SJSA1 (cell line): ENCODE data around the gene RUNX1. TPM values are rescaled to one million over a fixed set of nuclear protein-coding genes. Genes with fewer than 3 reads are reported as not detected.

Experiments
- DNase-seq, 2 experiments: peaks; one replicate each; pipeline ENCODE4 v3.0.0-alpha.2; 2015 to 2020; ENCODE audit warnings: low spot score in 2 of 2, low read depth in 1 of 2
- H3K27ac ChIP-seq: fragments of 250-450 bp; sonication (Bioruptor Pico); 2 replicates; pipeline ENCODE4 v1.5.1; 2020; ENCODE audit warnings: mild to moderate bottlenecking, moderate library complexity
- H3K27me3 ChIP-seq: fragments of 250-450 bp; sonication (Bioruptor Pico); replicated peaks from 2 replicates; pipeline ENCODE4 v1.5.1; 2020; ENCODE audit warnings: mild to moderate bottlenecking, moderate library complexity
- H3K36me3 ChIP-seq: fragments of 250-450 bp; sonication (Bioruptor Pico); 2 replicates; pipeline ENCODE4 v1.5.1; 2020; ENCODE audit warnings: mild to moderate bottlenecking
- H3K4me1 ChIP-seq: fragments of 250-450 bp; sonication (Bioruptor Pico); replicated peaks from 2 replicates; pipeline ENCODE4 v1.6.1; 2021; ENCODE audit warnings: mild to moderate bottlenecking
- H3K4me3 ChIP-seq: fragments of 250-450 bp; sonication (Bioruptor Pico); 2 replicates; pipeline ENCODE4 v1.5.1; 2020; ENCODE audit warnings: mild to moderate bottlenecking
- H3K9me3 ChIP-seq: fragments of 250-450 bp; sonication (Bioruptor Pico); replicated peaks from 2 replicates; pipeline ENCODE4 v1.5.1; 2020; ENCODE audit warnings: mild to moderate bottlenecking
- total RNA-seq: library from RNA; depleted of rRNA; stranded (reverse); fragments of >200 nt; shearing (Covaris generic); gene quantifications from 2 replicates; pipeline ENCODE4 v1.2.3, GENCODE V29; 2014

The RUNX1 gene
- total RNA-seq, 1 experiment from 2014 or later = 18.0 TPM

DNA sequence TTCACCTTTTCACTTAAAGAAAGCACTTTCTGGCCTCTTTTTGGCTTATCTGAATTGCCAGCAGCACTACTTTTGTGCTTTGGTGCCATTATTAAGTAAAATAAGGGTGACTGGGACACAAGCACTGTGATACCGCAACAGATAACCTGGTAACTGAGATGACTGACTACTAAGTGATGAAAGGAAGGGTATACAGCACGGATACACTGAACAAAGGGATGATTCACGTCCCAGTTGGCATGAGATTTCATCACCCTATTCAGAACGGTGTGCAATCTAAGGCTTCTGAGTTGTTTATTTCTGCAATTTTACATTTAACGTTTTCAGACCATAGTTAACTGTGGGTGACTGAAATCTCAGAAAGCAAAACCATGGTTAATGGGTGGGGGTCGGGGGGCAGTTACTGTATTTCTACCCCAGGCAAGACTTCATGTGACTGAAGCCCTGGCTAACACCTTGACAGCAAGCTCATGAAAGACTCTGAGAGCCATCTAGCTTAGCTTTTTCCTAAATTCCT lies 277.5 kb downstream of the RUNX1 start:
- Histone ChIP-seq H3K27ac (peak overlapping the region; percentile 86), H3K36me3 (no peaks in the 10 kb centered on the region), H3K27me3 (no peaks in the 10 kb centered on the region), H3K9me3 (no peaks in the 10 kb centered on the region), H3K4me1 (peaks cover 25% of the 10 kb centered on the region), H3K4me3 (no peak overlapping the region)
- DNase-seq = peak; percentile 61 to 79

DNA sequence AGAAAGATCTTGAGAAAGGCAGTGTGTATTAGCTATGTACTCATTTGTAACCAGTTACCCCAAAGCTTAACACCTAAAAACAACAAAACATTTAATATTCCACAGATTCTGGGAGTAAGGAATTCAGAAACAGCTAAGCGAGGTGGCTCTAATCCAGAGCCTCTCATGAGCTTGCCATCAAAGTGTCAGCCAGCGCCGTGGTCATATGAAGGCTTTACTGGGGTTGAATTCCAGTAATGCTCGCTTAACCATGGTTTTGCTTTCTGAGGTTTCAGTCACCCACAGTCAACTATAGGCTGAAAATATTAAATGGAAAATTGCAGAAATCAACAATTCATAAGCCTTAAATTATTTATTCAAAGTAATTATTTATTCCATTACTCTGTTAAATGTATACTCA lies 278.5 kb downstream of the RUNX1 start:
- H3K9me3 ChIP-seq = no peaks in the 10 kb centered on the region
- H3K27me3 ChIP-seq = no peaks in the 10 kb centered on the region
- H3K36me3 ChIP-seq = no peaks in the 10 kb centered on the region
- H3K4me3 ChIP-seq = no peak overlapping the region
- no peak for DNase-seq
- H3K4me1 ChIP-seq = peaks cover 19% of the 10 kb centered on the region
- peak overlapping the region; percentile 86 for H3K27ac ChIP-seq

DNA sequence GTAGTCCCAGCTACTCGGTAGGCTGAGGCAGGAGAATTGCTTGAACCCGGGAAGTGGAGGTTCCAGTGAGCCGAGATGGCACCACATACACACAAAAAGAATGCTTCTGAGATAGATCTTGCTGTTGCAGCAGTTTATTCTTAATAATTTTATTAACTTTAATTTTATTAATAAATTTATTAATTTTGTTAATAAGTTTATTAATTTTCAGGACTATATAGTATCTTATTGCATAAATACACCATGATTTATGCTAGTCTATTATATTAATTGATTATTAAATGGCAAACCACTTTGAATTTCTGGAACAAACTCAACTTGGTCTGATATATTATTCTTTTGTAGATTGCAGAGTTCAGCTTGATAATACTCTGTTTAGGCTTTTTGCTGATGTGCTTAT lies 280.8 kb downstream of the RUNX1 start:
- no peaks in the 10 kb centered on the region for H3K36me3 ChIP-seq
- no peaks in the 10 kb centered on the region for H3K9me3 ChIP-seq
- no peak overlapping the region for H3K4me3 ChIP-seq

DNA sequence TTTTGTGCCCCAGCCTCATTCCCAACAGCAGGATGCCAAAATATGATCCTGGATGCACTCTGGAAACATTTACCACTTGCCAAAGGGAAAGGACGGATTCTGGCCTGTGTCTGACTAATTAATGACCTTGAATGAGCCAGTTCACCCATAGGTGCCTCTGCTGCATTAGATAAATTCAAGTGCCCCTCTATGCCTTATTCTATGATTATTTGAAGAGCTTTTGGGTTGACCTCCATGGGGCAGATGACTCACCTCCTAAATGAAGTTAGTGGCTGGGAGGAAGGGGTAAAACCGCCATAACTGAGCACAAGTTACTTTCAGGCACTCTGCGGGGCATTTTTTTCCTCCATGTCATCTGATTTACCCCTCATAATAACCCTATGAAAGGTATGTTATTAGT lies 282.2 kb downstream of the RUNX1 start:
- Histone ChIP-seq H3K9me3 (no peaks in the 10 kb centered on the region), H3K4me1 (peaks cover 6% of the 10 kb centered on the region), H3K4me3 (no peak overlapping the region), H3K36me3 (no peaks in the 10 kb centered on the region), H3K27me3 (no peaks in the 10 kb centered on the region), H3K27ac (no peak overlapping the region)
- no peak for DNase-seq

More for the DNA sequence above, 280.8 kb downstream of the RUNX1 start:
- Histone ChIP-seq H3K27me3 (no peaks in the 10 kb centered on the region), H3K27ac (no peak overlapping the region), H3K4me1 (peaks cover 11% of the 10 kb centered on the region)
- no peak for DNase-seq

DNA sequence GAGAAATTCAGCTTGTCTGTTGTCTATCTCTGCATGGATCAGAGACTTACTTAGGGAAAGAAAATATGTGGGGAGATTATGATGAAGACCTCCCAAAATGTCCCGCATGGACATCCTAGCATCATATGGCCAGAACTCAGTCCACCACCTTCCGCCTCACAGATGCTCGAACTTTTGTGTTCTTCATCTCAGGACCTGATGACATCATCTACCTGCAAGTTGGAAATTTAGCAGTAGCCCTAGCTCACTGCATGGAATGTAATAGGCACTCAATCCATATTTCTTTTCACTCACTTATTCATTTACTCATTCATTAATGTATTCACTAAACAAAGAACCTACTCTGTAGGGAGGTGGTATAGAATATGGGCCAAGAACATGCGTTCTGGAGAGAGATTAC lies 283.5 kb downstream of the RUNX1 start:
- Histone ChIP-seq H3K4me3 (no peak overlapping the region), H3K36me3 (no peaks in the 10 kb centered on the region), H3K9me3 (no peaks in the 10 kb centered on the region), H3K27me3 (no peaks in the 10 kb centered on the region), H3K27ac (no peak overlapping the region), H3K4me1 (no peaks in the 10 kb centered on the region)
- no peak for DNase-seq

- Histone ChIP-seq H3K27ac (no peak overlapping the region), H3K27me3 (no peaks in the 10 kb centered on the region), H3K36me3 (no peaks in the 10 kb centered on the region), H3K4me3 (no peak overlapping the region), H3K9me3 (no peaks in the 10 kb centered on the region), H3K4me1 (no peaks in the 10 kb centered on the region)
- DNase-seq = no peak
These were observed 284.3 kb downstream of the RUNX1 start for GRCh38 chr21:34764715-34765284.

- no peaks in the 10 kb centered on the region for H3K36me3 ChIP-seq
- peak in 1 of 2 experiments; percentile 13 for DNase-seq
- no peaks in the 10 kb centered on the region for H3K9me3 ChIP-seq
- H3K4me3 ChIP-seq = no peak overlapping the region
- H3K4me1 ChIP-seq = no peaks in the 10 kb centered on the region
- H3K27ac ChIP-seq = no peak overlapping the region
- H3K27me3 ChIP-seq = no peaks in the 10 kb centered on the region
These were observed 286.3 kb downstream of the RUNX1 start for GRCh38 chr21:34762786-34763185.

DNA sequence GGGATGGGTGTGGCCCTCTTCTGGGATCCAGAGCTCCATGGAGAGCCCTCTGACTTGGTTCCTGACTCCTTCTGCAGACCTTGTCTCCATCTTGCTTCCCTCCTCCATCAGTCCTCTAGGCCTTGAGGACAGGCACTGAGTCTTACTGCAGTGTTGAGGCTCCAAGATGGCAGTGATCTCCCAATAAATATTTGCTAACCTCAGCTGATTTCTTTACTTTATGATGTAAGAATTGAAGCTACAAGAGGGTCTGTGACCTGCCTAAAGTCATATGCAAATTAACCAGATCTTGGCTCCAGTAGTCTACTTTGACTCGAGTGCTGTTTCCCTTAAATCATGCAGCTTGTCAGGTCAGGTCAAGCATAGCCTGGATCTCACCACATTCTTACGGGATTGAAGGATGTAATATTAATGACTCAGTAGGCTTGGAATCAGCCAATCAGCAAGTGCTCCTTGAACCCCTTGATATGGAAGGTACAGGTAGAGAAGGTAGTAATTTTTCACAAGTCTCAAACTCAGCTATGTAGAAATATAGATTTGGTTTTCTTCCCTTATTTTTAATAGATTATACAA lies 287.3 kb downstream of the RUNX1 start:
- Histone ChIP-seq H3K27ac (no peak overlapping the region), H3K9me3 (no peaks in the 10 kb centered on the region), H3K4me1 (no peaks in the 10 kb centered on the region), H3K27me3 (no peaks in the 10 kb centered on the region), H3K36me3 (no peaks in the 10 kb centered on the region), H3K4me3 (no peak overlapping the region)
- DNase-seq = no peak

DNA sequence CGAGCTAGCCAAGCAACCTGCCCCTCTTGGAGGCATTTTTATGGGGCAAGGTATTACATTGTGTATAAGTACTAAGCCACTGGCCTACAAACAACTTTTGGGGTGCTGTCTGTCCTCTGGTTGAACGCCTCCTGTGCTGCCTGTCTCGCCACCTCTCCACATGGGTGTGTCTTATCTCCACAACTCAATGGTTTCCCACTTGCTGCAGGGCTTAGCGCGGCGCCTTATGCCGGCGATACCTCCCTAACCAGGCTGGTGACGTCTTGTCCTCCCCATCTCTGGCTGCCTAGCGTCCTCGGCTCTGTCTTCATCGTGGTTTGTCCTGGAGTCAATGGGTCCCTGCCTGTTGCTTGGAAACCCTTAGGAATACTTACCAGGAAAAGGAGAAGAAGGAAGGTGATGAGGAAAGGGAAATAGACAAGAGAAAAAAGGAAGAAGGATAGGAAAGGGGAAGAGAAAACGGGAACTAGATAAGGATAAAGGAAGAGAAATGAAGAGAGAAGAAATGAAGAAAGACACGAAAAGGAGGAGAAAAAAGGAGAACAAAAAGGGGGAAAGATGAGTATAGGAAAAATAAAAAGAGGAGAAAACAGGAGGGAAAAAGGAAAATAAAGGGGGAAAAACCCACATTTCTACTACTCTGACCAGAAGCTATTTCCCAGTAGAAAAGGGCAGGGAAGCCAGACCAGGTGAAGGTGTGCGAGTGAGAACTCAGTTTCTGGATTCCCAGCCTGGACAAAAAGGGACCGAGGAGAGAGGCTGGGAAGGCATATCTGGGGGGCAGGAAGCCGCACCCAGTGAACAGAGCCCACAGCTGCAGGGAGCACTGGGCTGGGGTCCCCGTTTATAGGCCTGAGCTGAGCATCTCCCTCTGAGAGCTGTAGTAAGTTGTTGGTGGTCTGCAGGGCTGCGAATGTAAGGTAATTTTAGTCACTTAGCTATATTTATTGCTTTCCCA lies 294.1 kb downstream of the RUNX1 start:
- H3K4me3 ChIP-seq = no peak overlapping the region
- H3K9me3 ChIP-seq = no peaks in the 10 kb centered on the region

DNA sequence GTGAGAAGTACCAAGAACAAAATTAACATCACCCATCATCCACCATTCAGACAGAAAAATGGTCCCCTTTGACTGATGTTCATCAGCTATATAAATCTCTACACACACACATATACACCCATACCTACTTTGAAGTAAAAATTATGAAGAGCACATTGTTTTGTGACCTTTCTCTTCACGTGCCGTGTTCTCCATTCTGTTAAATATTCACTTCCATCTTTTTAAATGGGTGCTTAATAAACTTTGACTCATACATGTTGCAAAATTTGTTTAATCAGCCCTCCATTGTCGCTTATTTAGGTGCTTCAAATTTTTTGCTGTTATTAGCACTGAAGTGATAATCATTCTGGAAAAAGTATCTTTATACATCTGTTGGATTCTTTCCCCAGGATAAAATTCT lies 300.2 kb downstream of the RUNX1 start:
- H3K36me3 ChIP-seq = no peaks in the 10 kb centered on the region
- no peak for DNase-seq
- no peaks in the 10 kb centered on the region for H3K9me3 ChIP-seq
- no peaks in the 10 kb centered on the region for H3K27me3 ChIP-seq
- no peak overlapping the region for H3K4me3 ChIP-seq
- peaks cover 14% of the 10 kb centered on the region for H3K4me1 ChIP-seq
- no peak overlapping the region for H3K27ac ChIP-seq

More for the DNA sequence above, 294.1 kb downstream of the RUNX1 start:
- peak in 1 of 2 experiments; percentile 11 for DNase-seq
- Histone ChIP-seq H3K27me3 (no peaks in the 10 kb centered on the region), H3K4me1 (no peaks in the 10 kb centered on the region; the same call in 1 of the 2 replicates), H3K36me3 (no peaks in the 10 kb centered on the region), H3K27ac (no peak overlapping the region)

DNA sequence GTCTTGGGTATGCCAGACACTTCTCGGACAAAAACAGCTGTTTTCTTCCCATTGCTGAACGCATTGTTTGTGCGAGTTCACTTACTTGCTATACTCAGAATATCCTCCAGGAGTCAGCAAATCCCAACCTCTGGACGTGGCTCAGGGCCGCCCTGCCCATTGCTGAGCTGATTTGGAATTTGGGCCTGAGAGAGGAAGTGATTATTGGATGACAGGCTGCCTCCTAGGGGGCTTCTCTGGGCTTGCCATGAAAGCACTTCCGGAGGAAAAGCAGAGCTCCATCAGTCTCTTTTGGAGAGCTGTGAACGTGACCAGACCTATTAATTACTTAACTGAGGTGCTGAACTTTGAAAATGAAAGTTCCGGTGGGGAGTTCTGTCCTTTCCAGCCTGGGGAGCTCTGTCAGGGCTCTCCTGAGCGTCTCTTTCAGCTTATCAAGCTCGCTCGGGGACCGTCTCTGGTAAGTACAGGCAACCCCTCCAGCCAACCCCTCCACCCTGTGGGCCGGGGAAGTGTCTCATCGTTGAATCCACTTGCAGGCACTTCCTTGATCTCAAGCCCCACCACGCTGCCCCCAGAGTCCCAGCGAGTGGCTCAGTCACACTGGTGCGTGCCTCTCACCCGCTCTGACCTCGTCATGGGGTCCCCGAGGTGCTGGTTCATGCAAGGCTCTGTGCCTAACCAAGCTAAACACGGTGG lies 303.4 kb downstream of the RUNX1 start:
- Histone ChIP-seq H3K4me1 (peaks cover 18% of the 10 kb centered on the region), H3K4me3 (no peak overlapping the region), H3K27ac (peak overlapping the region; percentile 21; the same call in 1 of the 2 replicates), H3K27me3 (no peaks in the 10 kb centered on the region), H3K36me3 (no peaks in the 10 kb centered on the region), H3K9me3 (no peaks in the 10 kb centered on the region)
- DNase-seq = peak; percentile 80 to 85

GRCh38 chr21:34744801-34745200 lies 304.3 kb downstream of the RUNX1 start:
- H3K9me3 ChIP-seq = no peaks in the 10 kb centered on the region; the same call in 1 of the 2 replicates
- peaks cover 18% of the 10 kb centered on the region for H3K4me1 ChIP-seq
- H3K27me3 ChIP-seq = no peaks in the 10 kb centered on the region
- DNase-seq = no peak
- no peaks in the 10 kb centered on the region for H3K36me3 ChIP-seq
- H3K4me3 ChIP-seq = no peak overlapping the region
- no peak overlapping the region for H3K27ac ChIP-seq

DNA sequence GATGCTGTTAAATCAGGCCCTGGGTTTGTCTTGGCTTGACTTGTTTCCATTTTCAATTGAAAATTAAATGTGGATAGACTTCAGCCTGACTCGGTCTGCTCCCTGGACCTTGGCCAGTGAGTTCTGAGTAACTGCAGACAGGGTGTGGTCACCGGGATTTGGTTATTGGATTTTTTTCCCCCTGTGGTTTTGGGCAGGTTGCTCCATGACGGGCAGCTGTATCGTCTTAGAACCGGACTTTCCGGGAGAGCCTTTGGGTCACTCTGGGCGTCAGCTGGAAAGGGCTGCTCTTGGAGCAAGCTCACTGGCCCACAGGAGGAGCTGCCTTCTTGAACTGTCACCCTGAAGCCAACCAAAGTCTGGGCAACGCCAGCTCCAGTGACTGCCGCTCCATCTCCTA lies 305.3 kb downstream of the RUNX1 start:
- Histone ChIP-seq H3K9me3 (no peaks in the 10 kb centered on the region; the same call in 1 of the 2 replicates), H3K4me1 (peaks cover 18% of the 10 kb centered on the region), H3K36me3 (no peaks in the 10 kb centered on the region), H3K4me3 (no peak overlapping the region), H3K27me3 (no peaks in the 10 kb centered on the region), H3K27ac (no peak overlapping the region)
- DNase-seq = no peak
